GM18526 (cell line): ENCODE results near the gene COL5A3.

Experiments
- POLR2A ChIP-seq: IDR thresholded peaks from 3 replicates; pipeline ENCODE4 v1.6.1; 2011; ENCODE audit not compliant: insufficient read length; ENCODE audit errors: extremely low read depth

COL5A3 gene

GRCh38 chr19:10010247-10010691 is at the start of gene COL5A3:
COL5A3 (minus strand) TSS chr19:10010504; CDS start chr19:10010385, 119 bp downstream.
- TF ChIP-seq POLR2A, result no peak

- TF ChIP-seq POLR2A, result no peak
Observed at GRCh38 chr19:10052602-10053360, 42.5 kb upstream of the COL5A3 start.

DNA sequence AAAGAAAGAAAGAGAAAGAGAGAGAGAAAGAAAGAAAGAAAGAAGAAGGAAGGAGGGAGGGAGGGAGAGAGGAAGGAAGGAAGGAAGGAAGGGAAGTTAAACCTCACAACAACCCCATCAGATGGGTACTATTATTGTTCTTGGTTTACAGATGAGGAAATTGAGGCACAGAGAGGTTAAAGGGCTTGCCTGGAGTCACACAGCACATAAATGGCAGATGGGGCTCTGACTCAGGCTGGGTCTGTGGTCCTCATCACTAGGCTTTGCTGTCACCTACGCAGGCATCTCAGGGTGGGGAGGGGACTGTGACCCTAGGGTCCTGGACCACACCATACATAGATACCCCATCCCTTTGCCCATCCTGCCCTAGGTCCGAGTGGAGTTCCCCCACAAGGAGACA is 39.3 kb upstream of the COL5A3 start:
- TF ChIP-seq POLR2A, result no peak

DNA sequence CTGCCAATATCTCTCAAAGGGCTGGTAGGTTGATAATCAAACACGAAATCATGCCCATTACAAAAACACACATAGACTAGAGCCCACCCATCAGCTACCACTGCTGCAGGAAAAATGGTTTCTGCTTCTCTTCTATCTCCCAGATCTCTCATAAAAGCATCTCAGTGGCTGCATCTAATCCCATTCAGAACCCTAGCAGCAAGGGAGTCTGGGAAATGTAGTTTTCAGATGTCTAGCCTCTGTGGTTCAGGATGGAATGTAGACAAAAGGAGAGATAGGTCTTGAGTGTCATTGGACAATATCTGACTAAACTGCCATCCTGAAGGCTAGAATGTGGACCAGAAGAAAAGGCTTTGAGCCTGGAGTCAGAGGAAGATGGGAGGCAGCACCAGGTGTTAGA is 35.1 kb upstream of the COL5A3 start:
- TF ChIP-seq POLR2A, result no peak

GRCh38 chr19:10044390-10044789 is 34.1 kb upstream of the COL5A3 start:
- no peak for TF ChIP-seq POLR2A

DNA sequence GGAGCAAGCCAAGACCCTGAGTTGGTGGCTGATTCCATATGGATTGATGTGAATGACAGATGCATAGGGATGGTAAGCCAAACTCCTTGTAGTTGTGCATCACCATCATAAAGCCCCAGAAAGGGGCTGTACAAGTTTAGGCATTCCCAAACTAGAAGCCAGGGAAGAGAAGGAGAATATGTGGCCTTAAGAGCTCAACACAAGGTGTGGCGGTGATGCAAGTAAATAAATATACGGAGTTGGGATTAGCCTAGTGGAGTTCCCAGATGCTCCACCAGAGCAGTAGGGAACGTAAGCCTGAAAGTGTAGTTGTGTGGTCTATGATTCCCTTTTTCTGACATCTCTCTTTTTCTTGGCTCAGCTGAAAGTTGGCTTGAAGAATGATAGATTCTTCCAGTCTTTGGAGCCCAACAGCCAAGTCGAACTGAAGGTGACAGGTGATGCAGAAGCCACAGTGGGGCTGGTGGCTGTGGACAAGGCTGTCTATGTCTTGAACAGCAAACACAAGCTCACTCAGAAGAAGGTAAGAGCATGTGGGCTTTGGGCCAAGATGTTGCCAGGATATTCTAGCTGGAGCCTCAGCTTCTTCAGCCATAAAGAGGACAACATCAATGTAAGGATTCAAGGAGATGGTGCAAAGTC is 33.1 kb upstream of the COL5A3 start:
- TF ChIP-seq POLR2A, result no peak

DNA sequence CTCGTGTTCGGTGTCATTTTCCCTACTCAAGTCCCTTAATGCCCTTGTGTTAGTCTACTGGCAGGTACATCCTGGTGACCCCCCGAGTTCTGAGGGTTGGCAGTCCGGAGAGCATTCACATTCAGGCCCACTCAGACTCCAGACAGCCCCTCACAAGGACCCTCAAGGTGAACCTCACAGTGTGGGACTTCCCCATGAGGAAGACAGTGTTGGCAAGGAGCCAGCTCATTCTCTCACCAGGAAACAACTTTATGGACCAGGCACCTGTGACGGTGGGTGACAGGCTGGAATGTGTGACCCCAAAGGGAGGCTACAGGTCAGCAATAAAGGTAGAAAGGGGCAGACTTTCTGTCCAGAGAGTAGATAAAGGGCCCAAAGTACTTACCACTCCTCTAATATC is 27.5 kb upstream of the COL5A3 start:
- no peak for TF ChIP-seq POLR2A

GRCh38 chr19:10037367-10037766 is 27.1 kb upstream of the COL5A3 start:
- TF ChIP-seq POLR2A, result no peak

DNA sequence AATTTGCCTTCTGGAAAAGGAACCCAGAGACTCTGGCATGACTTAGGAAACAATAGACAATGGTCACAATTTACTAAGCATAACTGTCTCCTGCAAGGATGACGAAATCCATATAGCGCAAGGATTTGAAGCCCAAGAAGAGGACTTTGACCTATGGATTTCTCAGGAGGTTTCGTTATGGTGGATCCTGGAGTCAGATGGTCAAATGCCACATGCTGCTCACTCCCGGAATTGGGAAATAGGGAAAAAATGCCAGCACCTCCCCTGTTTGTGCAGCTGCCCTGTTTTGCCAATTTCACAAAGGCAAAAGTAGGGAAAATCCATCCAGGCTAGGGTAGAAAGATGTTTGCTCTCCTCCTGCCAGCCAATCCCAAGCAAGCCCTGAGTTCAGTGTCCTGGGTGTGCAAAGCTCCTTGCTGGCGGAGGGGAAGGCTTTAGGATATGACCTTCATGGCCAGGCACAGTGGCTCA is 26.3 kb upstream of the COL5A3 start:
- TF ChIP-seq POLR2A, result no peak

- TF ChIP-seq POLR2A, result no peak
Observed at GRCh38 chr19:10033614-10034013, 23.3 kb upstream of the COL5A3 start.

- no peak for TF ChIP-seq POLR2A
Observed at GRCh38 chr19:10027158-10027997, 17.1 kb upstream of the COL5A3 start.

DNA sequence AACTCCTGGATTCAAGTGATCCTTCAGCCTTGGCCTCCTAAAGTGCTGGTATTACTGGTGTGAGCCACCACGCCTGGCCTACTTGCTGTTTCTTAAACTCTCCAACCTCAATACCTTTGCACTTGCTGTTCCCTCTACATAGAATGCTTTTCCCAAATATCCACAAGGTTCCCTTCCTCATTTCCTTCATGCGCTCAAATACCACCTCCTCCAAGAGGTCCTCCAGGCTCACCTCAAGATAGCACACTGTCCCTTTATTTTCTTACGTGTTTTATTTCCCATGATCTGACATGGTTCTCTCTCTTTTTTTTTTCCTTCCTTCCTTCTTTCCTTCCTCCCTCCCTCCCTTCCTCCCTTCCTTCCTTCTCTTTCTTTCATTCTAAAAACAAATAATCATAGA is 16.4 kb upstream of the COL5A3 start:
- TF ChIP-seq POLR2A, result no peak

GRCh38 chr19:10021863-10022262 is 11.6 kb upstream of the COL5A3 start:
- TF ChIP-seq POLR2A, result no peak

- no peak for TF ChIP-seq POLR2A
Observed at GRCh38 chr19:10021446-10021845, 11.1 kb upstream of the COL5A3 start.

DNA sequence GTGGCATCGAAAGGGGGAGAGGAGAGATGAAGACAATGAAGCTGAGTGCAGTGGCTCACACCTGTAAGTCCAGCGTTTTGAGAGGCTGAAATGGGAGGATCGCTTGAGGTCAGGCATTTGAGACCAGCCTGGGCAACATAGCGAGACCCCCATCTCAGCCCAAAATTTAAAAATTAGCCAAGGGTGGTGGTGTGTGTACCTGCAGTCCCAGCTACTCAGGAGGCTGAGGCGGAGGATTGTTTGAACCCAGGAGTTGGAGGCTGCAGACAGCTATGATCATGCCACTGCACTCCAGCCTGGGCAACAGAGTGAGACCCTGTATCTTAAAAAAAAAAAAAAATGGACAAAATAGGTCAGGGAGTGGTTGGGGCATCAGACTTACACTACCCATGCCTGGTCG is 10.5 kb upstream of the COL5A3 start:
- no peak for TF ChIP-seq POLR2A

GRCh38 chr19:10019246-10019645 is 8.9 kb upstream of the COL5A3 start:
- TF ChIP-seq POLR2A, result no peak
